Heart left ventricle (tissue), 16 donors: ENCODE results near the gene GPER1. TPM values are rescaled to one million over a fixed set of nuclear protein-coding genes. Genes with fewer than 3 reads are reported as not detected.

Source experiments
- ATAC-seq, 4 donors: fragments of 200-7000 bp; cut with Tn5 transposase; one replicate each; pipeline ENCODE4 v1.9.1; 2020 to 2022; ENCODE audit warnings: moderate library complexity in 4 of 4, mild to moderate bottlenecking in 3 of 4, moderate number of reproducible peaks in 1 of 4
- DNase-seq, 5 donors: peaks; one replicate each; pipeline ENCODE4 v3.0.0-alpha.2; 2020
- H3K27ac ChIP-seq, 12 donors: fragments of 200-600 bp; sonication (generic) in 4 of 12; one replicate each; pipeline versions ENCODE4 v1.5.0 to v1.8.0; 2016 to 2022; ENCODE audit warnings: mild to moderate bottlenecking in 2 of 12
- H3K27me3 ChIP-seq, 9 donors: fragments of 200-600 bp; sonication (generic) in 2 of 9; one replicate each; pipeline versions ENCODE4 v1.5.1 to v1.8.0; 2016 to 2022; ENCODE audit warnings: mild to moderate bottlenecking in 3 of 9
- H3K36me3 ChIP-seq, 9 donors: fragments of 200-600 bp; sonication (generic) in 2 of 9; one replicate each; pipeline versions ENCODE4 v1.5.0 to v1.8.0; 2018 to 2022; ENCODE audit warnings: mild to moderate bottlenecking in 2 of 9
- H3K4me1 ChIP-seq, 12 donors: fragments of 200-600 bp; sonication (generic) in 4 of 12; one replicate each; pipeline versions ENCODE4 v1.5.0 to v1.8.0; 2016 to 2022; ENCODE audit warnings: mild to moderate bottlenecking in 3 of 12
- H3K4me3 ChIP-seq, 12 donors: fragments of 200-600 bp; sonication (generic) in 4 of 12; one replicate each; pipeline versions ENCODE4 v1.5.0 to v1.8.0; 2017 to 2022; ENCODE audit warnings: mild to moderate bottlenecking in 9 of 12, moderate library complexity in 4 of 12
- H3K9me3 ChIP-seq, 12 donors: fragments of 200-600 bp; sonication (generic) in 4 of 12; one replicate each; pipeline versions ENCODE4 v1.5.0 to v1.8.0; 2016 to 2022; ENCODE audit warnings: mild to moderate bottlenecking in 1 of 12
- CTCF ChIP-seq, 12 donors: fragments of 200-600 bp; sonication (generic) in 4 of 12; IDR thresholded peaks; one replicate each; pipeline versions ENCODE4 v1.5.0 to v1.8.0; 2018 to 2022; ENCODE audit warnings: antibody characterized with exemption in 12 of 12, mild to moderate bottlenecking in 5 of 12
- POLR2A ChIP-seq, 2 donors: fragments of 450-650 bp; IDR thresholded peaks; one replicate each; pipeline ENCODE4 v1.6.1; 2017; ENCODE audit warnings: antibody characterized with exemption in 2 of 2, mild to moderate bottlenecking in 2 of 2, moderate library complexity in 2 of 2
- WGBS, 4 donors: extraction: QIAGEN DNeasy Blood & Tissue Kit in 2 of 4; methylation state at CpG; one replicate each; pipeline versions ENCODE4 v1.1.5 to v1.1.7; 2013 to 2018; 5-methylcytosine and 5-hydroxymethylcytosine counted together
- intact Hi-C, 10 donors: fragments of 100-400 bp; cut with DNase I; formaldehyde crosslinking; loops; one replicate each; pipeline versions ENCODE4 v1.11.1 to v1.14.2; 2022
- polyA plus RNA-seq, 2 donors: library from polyadenylated mRNA; stranded (reverse); fragments of 200-250 nt; gene quantifications; one replicate each; pipeline ENCODE4 v1.2.3, GENCODE V29; 2013
- total RNA-seq, 9 donors: library from RNA; depleted of rRNA in 2 of 9; stranded (reverse); fragments of >200 nt in 2 of 9; fragmentation: NEBNext Ultra II Directional in 3 of 9; extraction: Animal tissue kit (Norgen Biotek cat#: 25700) in 3 of 9; gene quantifications; one replicate each; pipeline versions ENCODE4 v1.1.0 to v1.2.4, GENCODE V29; 2016 to 2023
- donor health status: ischemic (EF 13 %, LVEDD 7.1; RV severe dilation, severe dysfunction).
- donor health status: healthy with polysubstance abuse.
- donor health status: DM: no; HTN: yes; CAD: no.
- donor health status: DM: no; HTN: no; CAD: no.
- donor health status: ischemic (EF 25% LVEDD 6.9; RV normal size, moderate dysfunction).
- donor health status: ischemic (EF 25% LVEDD 5.7; RV mildly dilated, moderate dysfunction).
- donor health status: healthy.
- donor health status: DM: yes; HTN: yes; CAD: no.
- donor health status: ischemic (EF 35%, LVEDD 5.7; RV mildly dilated, moderate dysfunction).
- donor health status: nonischemic (EF 11% LVEDD 7.7; RV severe dilation, severe dysfunction).
- donor health status: DM: yes; HTN: yes; CAD: no.
- donor health status: PGD.
- donor health status: ischemic (EF 29% LVEDD 5.4; RV normal size, mild dysfunction).
- donor health status: nonischemic (EF 23%, LVEDD 6.1; RV moderate dilation, normal function).

Gene GPER1
- total and polyA plus RNA-seq, 11 donors = 1.4 to 8.8 (median 2.8) TPM

DNA sequence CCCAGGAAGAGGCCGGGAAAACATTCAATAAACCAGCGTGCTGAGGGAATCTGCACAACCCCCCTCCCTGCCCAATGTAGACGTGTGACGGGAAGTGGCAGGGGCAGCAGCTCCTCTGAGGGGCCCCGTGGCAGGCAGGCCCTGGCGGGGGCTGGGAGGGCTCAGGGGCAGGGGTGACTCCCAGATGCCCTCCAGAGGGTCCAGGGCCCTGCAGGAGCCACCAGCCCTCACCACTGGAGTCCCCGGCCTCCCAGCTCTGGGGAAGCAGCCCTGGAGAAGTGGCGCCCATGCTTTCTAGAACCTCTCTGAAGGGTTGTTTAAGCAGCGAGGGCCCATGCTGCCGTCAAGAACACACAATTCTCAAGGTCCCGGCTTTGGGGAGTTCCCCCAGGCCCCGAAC is 8.4 kb upstream of the GPER1 start:
- intact Hi-C loops = no loop called here
- DNase-seq = no peak
- WGBS, 4 donors = 87 to 98% (median 91%) methylated on average over 5 to 12 of the region's 12 CpGs
- no peak overlapping the region for H3K4me3 ChIP-seq
- H3K4me1 ChIP-seq = peaks cover 0 to 32% (median 14%) of the 10 kb centered on the region in 12 donors
- no peaks in the 10 kb centered on the region for H3K36me3 ChIP-seq
- no peak overlapping the region for H3K27ac ChIP-seq
- no peaks in the 10 kb centered on the region for H3K9me3 ChIP-seq
- H3K27me3 ChIP-seq = no peaks in the 10 kb centered on the region
- TF ChIP-seq CTCF (IDR thresholded peaks at IDR 0.05) (no peak), POLR2A (IDR thresholded peaks at IDR 0.05) (no peak)
- no peak for ATAC-seq

DNA sequence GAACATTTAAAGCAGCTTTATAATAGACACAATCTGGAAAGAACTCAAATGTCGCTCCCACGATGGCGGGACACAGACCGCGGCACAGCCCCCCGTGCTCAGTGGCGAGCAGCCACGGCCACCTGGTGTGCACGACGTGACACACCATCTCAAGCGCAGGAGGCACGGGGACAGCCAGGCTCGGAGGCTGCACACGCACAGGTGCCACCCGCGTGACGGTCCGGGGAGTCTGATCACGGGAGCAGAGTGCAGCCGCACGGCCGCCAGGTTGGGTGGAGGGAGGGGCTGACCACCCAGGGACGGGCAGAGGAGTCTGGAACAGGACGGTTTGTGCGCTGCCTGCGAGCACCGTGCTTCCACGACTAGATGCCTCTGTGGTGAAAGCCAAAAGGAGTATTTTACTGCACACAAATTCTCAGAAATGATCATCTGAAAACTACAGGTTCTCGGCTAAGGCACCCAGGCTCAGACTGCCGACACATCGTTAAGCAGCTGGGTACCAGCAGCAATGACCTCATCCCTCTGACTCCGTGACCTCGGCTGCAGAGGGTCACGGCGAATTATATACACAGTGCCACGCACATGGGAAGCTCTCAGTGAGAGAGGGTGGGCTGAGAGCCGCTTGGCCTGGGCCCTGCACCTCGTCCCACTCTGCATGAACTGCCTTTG is 7.5 kb upstream of the GPER1 start:
- Histone ChIP-seq H3K4me1 (peaks cover 0 to 32% (median 14%) of the 10 kb centered on the region in 12 donors), H3K9me3 (no peaks in the 10 kb centered on the region), H3K36me3 (no peaks in the 10 kb centered on the region), H3K27me3 (no peaks in the 10 kb centered on the region), H3K4me3 (no peak overlapping the region), H3K27ac (no peak overlapping the region)
- DNase-seq = no peak
- intact Hi-C loops = loop anchor here in 2 of 10 donors (10.0 kb wide), 1 partner anchor 94 kb away; no protein-coding TSS in a partner anchor
- TF ChIP-seq CTCF (IDR thresholded peaks at IDR 0.05) = no peak
- TF ChIP-seq POLR2A (IDR thresholded peaks at IDR 0.05) = no peak
- ATAC-seq = no peak
- WGBS, 4 donors = 93 to 95% (median 93%) methylated on average over 37 to 38 of the region's 38 CpGs

DNA sequence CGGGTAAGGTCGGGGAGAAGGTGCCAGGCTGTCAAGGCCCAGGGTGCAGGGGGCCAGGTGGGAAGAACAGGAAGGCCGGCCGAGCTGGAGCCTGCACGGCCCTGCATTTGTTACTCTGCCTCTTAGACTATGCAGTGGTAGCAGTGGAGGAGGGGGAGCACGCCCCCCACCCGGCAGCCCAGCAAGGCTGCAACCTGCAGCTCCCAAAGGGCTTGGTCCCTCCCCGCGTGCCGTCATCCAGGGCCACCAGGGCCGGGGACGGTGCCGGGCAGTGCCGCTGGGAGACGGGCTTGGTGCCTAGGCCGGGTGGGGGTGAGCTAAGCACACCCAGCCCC is 7.0 kb upstream of the GPER1 start:
- H3K27ac ChIP-seq = no peak overlapping the region
- no peak for TF ChIP-seq CTCF (IDR thresholded peaks at IDR 0.05)
- TF ChIP-seq POLR2A (IDR thresholded peaks at IDR 0.05) = no peak
- H3K9me3 ChIP-seq = no peaks in the 10 kb centered on the region
- intact Hi-C loops = loop anchor here in 2 of 10 donors (10.0 kb wide), 1 partner anchor 94 kb away; no protein-coding TSS in a partner anchor
- H3K4me3 ChIP-seq = no peak overlapping the region
- DNase-seq = no peak
- no peaks in the 10 kb centered on the region for H3K36me3 ChIP-seq
- 93 to 96% (median 95%) methylated on average over 7 to 16 of the region's 16 CpGs for WGBS, 4 donors
- H3K4me1 ChIP-seq = peaks cover 0 to 30% (median 14%) of the 10 kb centered on the region in 12 donors
- ATAC-seq = no peak
- H3K27me3 ChIP-seq = no peaks in the 10 kb centered on the region

DNA sequence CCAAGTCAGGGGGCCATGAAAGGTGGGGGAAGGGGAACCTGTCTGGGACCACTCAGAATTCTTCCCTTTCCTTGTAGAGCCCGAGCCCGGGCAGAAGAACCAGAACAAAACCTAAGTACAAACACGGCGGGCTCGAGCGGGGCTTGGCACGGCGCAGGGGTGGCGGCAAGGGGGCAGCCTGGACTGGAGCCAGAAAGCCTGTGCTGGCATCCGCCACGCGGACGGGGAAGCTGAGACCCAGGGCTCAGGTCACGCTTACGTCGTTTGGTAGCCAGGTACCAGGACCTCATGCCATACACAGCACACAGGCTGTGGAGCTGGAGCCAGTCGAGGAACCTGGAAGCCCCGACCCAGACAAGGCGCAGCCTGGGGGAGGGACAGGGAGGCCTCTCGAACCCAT is 6.6 kb upstream of the GPER1 start:
- H3K4me3 ChIP-seq = no peak overlapping the region
- no peaks in the 10 kb centered on the region for H3K27me3 ChIP-seq
- peaks cover 0 to 26% (median 14%) of the 10 kb centered on the region in 12 donors for H3K4me1 ChIP-seq
- no peaks in the 10 kb centered on the region for H3K9me3 ChIP-seq
- H3K36me3 ChIP-seq = no peaks in the 10 kb centered on the region
- WGBS, 4 donors = 87 to 97% (median 89%) methylated on average over 9 to 20 of the region's 20 CpGs
- ATAC-seq (no peak), DNase-seq (no peak)
- H3K27ac ChIP-seq = no peak overlapping the region
- intact Hi-C loops = loop anchor here in 2 of 10 donors (10.0 kb wide), 1 partner anchor 93 kb away; no protein-coding TSS in a partner anchor
- TF ChIP-seq CTCF (IDR thresholded peaks at IDR 0.05) = no peak
- no peak for TF ChIP-seq POLR2A (IDR thresholded peaks at IDR 0.05)
